Measurements from ENCODE around the gene WASF3.
"Not testable (repeated sequence)": the region's sequence is repeated elsewhere in the genome, so short reads cannot be mapped to it uniquely, and the experiment has no call there.

The WASF3 gene

DNA sequence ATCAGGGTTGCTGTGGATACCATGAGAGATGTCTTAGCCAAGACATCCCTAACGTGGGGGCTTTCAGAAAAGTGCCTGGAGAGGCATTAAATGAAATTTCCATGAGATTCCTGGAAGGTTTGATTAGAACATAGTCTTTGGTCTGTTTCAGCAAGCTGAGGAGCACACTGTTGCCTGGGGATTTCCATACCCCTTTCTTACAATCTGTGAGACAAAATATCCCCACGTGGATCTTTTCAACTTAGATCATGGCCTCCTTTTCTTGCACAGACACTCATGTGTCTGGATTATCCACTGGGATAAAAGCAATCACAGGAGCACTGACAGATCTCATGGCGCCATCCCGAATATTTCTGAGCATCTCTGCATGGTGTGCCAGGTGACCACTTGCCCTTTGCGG is 161.4 kb downstream of the WASF3 start:
- DNase-seq (ENCODE audit: low read depth): no peak

DNA sequence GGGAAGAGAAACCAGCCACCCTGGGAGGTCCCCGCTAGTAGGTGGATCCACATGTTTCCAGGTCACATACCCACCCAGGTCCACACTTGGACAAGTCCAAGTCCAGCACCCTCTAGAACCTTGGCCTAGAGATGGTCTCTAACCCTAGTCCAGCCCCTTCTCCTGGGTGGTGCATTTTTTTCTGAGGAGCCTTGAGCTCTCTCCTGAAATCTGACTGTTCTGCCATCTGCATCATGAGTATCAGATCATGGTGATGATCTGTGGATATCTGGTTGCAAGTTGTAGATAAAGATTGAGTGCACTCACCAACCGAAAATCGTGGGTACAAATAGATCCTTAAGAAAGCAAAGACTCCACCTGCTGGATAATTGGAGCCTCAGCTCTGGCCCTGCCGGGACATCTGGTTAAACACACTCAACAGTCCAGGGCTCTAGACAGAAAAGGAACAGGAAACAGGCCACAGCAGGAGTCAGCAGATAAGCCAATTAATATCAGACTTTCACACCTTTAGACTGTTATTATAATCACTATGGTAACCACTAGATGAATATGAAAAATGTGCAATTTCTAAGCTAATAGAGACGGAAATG is 162.0 kb downstream of the WASF3 start:
- DNase-seq (ENCODE audit: low read depth): peak; percentile 43

DNA sequence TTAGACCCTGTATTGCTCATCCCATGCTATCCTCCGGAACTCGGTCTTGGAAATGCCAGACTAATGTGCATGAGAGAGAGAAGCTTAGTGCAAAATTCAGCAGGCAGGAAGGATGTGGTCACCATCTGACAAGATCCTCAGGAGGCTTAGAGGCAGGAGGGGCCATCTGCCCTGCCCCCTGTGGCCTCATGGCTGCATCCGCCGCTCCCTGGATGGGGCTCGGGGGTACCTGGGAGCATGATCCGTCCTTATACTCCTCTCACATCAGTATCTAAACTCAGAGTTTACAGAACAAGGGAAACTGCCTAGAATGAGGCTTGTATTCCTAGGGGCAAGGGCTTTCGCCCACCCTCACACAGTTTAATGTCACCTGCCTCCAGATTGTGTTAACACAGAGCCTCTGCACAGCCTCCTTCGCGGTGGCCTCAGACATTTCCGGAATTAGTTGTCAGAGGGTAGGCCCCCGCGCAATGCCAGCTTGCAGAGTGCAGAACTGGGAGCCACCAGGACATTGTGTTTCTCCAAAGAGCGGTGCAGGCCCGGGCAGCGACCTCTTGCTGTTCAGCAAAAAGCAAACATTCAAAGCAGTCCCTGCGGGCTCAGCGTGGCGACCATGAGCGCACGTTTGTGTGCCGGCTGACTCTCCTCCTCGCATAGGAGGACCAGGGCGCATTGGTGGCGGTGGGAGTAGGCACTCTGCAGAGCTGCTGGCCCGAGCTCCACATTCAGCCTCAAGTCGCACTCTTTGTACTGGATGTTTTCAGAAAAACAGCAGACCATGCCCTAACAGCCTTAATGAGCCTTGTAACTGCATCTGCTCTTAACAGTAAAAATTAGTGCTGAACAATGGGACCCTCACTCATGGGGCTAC is 164.0 kb downstream of the WASF3 start:
- DNase-seq (ENCODE audit: low read depth): peak; percentile 8

DNA sequence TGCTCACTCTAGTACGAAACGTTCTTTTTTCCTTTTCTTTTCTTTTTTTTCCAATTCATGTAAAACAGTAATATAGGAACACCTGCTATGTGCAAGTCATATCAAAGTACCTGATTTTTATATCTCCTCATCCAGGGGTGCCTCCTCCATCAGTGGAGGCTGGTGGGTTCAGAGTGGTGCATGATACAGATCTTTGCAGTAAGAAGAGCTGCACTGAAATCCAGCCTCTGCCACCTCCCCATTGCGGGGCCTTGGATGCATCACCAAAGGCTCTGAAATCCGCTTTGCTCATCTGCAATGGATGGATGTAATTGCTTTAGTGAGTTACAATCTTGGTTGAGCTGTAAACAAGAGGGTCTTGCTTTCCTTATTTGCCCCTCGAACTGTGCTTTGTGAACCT is 164.8 kb downstream of the WASF3 start:
- DNase-seq (ENCODE audit: low read depth): no peak

DNA sequence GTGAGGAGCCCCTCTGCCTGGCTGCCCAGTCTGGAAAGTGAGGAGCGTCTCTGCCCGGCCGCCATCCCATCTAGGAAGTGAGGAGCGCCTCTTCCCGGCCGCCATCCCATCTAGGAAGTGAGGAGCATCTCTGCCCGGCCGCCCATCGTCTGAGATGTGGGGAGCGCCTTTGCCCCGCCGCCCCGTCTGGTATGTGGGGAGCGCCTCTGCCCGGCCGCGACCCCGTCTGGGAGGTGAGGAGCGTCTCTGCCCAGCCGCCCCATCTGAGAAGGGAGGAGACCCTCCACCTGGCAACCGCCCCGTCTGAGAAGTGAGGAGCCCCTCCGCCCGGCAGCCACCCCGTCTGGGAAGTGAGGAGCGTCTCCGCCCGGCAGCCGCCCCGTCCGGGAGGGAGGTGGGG is 166.1 kb downstream of the WASF3 start:
- not testable (repeated sequence) for DNase-seq (ENCODE audit: low read depth)

DNA sequence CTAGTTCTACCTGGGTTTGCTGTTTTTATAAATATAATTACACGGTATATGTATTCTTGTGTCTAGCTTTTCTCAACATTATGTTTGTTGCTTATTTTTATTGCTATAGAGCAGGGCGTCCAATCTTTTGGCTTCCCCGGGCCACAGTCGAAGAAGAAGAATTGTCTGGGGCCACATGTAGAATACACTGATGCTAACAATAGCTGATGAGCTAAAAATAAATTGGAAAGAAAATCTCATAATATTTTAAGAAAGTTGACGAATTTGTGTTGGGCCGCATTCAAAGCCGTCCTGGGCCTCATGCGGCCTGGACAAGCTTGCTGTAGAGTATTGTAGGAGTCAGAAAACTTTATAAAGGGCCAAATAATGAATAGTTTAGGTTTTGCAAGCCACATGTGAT is 169.2 kb downstream of the WASF3 start:
- no peak for DNase-seq (ENCODE audit: low read depth)

DNA sequence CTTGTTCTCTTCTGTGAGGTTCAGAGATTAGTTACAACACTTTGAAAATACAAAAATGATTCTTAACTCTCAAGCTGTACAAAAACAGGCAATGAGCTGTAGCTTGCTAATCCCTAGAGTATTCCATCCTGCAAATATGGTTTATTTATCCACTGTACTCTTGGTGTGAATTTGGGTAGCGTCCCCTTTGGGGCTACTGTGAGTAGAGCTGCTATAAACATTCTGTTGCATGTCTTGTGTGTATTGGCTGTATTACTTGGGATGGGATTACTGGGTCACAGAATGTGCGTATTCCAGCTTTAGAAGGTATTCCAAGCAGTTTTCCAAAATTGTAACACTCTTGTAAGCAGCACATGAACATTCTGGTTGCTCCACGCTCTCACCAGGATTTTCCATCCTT is 169.6 kb downstream of the WASF3 start:
- no peak for DNase-seq (ENCODE audit: low read depth)

DNA sequence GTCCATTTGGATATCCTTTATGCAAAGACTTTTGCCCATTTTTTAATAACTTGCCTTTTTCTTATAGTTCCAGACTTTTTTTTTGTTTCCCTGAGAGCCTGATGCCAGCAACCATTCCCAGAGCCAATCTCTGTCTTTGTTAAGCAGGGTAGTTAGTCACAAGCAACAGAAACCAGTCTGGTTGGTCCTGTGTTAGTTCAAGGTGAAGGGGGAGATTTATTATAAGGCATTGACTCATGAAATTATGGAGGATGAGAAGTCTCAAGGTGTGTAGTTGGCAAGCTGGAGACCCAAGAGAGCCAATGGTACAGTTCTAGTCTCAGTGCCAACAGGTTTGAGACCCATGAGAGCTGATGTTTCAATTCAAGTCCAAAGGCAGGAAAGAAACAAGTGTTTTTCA is 170.2 kb downstream of the WASF3 start:
- no peak for DNase-seq (ENCODE audit: low read depth)

DNA sequence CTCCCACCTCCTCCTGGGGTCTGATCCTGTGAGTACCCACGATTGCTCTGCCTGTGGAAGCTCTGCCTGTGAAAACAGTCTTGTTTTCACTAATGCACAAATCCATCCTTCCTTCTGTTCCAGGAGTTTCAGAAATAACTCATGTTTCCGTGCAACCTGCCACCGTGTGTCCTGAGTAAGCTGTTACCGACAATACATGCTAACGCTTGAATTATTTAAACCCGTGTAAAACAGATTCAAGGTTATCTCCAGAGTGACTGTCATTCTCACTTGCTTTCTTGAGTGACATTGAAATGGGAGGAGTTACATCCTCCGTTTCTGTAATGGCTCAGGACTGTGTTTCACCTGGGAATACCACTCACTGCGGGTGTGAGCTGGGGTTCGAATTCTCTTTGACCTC is 178.2 kb downstream of the WASF3 start:
- no peak for DNase-seq (ENCODE audit: low read depth)

All from ELR (cell line).